Measurements from ENCODE around the gene EPS8L3.
"Not testable (repeated sequence)": the region's sequence is repeated elsewhere in the genome, so short reads cannot be mapped to it uniquely, and the experiment has no call there.

The EPS8L3 gene

GRCh38 chr1:109732390-109732881 lies 31.3 kb downstream of the EPS8L3 start:
- DNase-seq: no peak

DNA sequence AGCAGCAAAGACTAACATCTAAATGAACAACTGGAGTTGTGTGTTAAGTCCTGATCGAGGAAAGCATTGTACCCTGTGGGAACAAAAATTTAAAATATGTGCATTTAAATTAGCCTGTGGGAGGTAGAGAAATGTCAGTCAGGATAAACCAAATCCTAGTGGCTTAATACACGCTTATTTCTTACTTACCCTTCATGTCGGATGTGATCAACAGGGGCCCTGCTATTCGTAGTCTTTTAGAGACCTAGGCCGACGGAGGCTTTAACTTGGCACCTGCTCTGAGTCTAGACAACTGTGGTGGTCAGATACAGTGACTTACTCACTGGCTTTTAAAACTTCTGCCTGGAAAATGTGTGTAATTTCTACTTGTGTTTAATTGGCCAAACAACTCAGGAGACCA lies 33.1 kb downstream of the EPS8L3 start:
- DNase-seq: no peak

DNA sequence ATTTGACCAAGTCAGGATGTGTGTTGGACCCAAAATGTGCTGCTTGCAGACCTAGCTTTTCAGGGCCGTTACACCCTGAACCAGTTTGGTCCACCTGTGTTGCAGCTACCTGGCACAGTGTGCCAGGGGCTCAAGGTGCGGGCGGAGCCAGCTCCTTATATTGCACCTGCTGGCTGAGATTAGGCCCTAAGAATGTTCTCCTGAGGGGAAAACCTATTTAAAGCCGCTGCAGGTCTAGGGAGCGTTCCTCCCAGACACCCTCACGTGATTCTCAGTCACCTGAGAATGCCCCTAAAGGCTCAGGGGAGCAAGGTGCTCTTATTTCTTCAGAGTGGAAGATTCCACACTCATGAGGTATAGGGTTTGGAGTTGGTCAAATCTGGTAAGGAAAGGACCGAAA lies 34.9 kb downstream of the EPS8L3 start:
- no peak for DNase-seq

DNA sequence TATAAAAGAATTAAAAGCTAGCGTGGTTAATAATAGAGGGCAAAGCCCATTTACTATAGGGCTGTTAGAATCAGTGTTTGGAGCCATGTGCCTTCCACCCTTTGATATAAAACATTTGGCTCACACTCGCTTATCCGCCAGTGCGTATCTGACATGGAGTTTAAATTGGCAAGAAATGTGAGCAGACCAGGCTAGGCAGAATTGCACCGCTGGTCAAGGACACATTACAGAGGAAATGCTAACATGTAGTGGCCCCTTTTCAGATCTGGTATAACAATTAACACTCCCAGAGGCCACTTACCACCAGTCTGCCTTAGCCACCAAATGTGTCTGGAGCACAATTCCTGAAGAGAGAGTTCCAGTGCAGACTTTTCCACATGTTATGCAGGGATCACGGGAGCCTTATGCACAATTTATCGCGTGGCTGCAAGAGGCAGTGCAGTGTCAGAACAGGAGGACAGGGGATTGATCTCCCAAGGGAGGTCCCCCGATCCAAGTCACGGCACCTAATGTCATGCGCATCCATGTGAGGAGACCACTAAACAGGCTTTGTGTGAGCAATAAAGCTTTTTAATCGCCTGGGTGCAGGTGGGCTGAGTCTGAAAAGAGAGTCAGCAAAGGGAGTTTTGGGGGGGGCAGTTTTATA lies 36.9 kb downstream of the EPS8L3 start:
- no peak for DNase-seq

DNA sequence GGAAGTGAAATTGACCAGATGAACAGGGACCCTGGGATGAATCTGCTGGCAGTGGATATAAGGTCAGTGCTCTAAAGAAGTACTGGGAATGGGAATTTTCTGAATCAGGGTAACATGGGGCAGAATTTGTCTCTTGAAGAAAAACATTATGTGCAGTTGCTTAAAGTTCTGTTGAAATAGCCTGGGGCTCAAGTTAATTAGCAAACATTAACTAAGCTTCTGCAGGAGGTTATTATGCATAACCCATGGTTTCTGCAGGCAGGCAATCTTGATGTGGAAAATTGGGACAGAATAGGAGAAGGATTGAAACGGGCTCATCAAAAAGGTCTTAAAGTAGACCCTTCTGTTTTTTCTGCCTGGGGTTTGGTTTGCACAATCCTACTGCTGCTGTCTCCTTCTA lies 37.7 kb downstream of the EPS8L3 start:
- DNase-seq: no peak

GRCh38 chr1:109725510-109725909 lies 38.2 kb downstream of the EPS8L3 start:
- DNase-seq: no peak

- no peak for DNase-seq
These were observed 38.8 kb downstream of the EPS8L3 start for GRCh38 chr1:109724933-109725332.

GRCh38 chr1:109722908-109723691 lies 40.6 kb downstream of the EPS8L3 start:
- DNase-seq: peak; percentile 39

GRCh38 chr1:109721971-109722370 lies 41.8 kb downstream of the EPS8L3 start:
- DNase-seq: no peak

- no peak for DNase-seq
These were observed 42.7 kb downstream of the EPS8L3 start for GRCh38 chr1:109721042-109721441.

- no peak for DNase-seq
These were observed 44.3 kb downstream of the EPS8L3 start for GRCh38 chr1:109719337-109719837.

DNA sequence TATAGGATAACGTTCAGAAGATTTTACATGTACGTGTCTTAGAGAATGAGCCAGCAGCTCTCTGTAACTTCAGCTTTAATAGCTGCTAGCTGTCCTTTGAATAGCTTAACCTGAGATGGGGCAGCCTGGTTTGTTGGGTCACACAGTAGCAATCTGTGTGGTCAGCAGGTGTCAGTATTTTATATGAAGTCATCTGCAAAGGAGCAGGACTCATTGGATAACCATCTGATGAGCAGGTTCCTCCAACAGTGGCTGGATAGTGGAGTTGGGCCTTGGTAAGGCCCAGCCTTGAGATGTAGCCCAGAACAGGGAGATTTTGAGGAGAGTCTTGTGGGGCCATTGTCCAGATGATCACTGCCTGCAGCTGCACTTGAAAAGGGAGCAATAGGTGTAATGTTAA lies 45.2 kb downstream of the EPS8L3 start:
- DNase-seq: peak; percentile 20

DNA sequence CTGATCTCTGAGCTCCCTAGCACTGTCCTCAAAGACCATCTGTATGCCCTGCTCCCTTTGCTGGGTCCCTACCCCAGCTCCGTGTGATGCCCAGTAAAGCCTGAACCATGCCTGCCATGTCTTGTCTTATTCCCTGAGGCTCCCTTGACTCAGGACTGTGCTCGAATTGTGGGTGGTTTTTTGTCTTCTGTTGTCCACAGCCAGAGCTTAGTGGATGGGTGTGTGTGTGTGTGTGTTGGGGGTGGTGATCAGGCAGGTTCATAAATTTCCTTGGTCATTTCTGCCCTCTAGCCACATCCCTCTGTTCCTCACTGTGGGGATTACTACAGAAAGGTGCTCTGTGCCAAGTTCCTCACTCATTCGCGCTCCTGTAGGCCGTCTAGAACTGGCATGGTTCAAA lies 46.0 kb downstream of the EPS8L3 start:
- no peak for DNase-seq

DNA sequence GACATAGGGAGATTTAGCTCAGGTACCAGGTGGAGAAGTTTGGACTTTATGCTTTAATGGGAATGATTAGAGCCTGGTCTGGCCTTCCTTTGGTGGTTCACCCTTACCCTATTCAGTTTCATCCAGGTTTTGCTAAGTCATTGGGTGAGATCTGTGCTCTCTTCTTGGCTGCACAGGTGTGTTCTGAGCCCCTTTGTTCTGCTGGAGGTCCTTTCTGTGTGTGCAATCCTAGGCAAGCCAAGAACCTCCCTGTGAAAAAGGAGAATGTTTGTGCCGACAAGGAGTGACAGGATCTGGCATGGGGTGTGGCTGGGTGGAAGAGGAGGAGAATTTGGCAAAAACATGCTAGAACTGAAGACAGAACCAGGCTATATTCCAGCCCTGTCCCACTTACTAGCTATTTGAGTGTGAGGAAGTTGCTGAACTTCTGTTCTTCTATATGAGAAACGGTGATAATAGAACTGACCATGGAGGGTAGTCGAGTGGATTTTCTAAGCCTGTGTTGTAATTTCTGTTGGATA lies 47.1 kb downstream of the EPS8L3 start:
- no peak for DNase-seq

- no peak for DNase-seq
These were observed 47.6 kb downstream of the EPS8L3 start for GRCh38 chr1:109716121-109716520.

DNA sequence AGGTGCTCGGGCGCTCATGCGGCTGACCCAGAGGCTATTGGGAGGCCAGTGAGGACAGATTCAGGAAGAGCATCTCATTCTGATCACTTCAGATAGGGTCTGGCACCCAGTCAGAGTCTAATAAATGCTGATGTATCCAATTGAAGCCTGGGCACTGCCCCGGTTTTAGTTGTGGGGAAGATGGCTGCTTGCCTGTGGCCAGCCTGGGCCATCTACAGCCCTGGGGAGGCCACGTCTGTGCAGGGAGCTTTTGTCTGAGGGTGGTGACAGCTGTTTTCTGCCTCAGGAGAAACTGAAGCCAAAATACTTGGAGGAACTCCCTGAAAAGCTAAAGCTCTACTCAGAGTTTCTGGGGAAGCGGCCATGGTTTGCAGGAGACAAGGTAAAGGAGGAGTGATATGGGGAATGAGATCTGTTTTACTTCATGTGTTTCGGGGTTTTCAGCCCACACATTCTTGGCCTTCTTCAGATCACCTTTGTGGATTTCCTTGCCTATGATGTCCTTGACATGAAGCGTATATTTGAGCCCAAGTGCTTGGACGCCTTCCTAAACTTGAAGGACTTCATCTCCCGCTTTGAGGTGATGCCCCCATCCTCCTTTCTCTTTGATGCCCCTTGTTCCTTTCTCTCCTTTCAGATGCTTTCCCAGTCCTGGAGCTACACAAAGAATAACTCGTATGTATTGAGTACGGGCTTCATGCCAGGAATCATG lies 48.9 kb downstream of the EPS8L3 start:
- no peak for DNase-seq

- DNase-seq: no peak
These were observed 50.1 kb downstream of the EPS8L3 start for GRCh38 chr1:109713636-109714035.

- DNase-seq: no peak
These were observed 51.3 kb downstream of the EPS8L3 start for GRCh38 chr1:109712321-109712864.

DNA sequence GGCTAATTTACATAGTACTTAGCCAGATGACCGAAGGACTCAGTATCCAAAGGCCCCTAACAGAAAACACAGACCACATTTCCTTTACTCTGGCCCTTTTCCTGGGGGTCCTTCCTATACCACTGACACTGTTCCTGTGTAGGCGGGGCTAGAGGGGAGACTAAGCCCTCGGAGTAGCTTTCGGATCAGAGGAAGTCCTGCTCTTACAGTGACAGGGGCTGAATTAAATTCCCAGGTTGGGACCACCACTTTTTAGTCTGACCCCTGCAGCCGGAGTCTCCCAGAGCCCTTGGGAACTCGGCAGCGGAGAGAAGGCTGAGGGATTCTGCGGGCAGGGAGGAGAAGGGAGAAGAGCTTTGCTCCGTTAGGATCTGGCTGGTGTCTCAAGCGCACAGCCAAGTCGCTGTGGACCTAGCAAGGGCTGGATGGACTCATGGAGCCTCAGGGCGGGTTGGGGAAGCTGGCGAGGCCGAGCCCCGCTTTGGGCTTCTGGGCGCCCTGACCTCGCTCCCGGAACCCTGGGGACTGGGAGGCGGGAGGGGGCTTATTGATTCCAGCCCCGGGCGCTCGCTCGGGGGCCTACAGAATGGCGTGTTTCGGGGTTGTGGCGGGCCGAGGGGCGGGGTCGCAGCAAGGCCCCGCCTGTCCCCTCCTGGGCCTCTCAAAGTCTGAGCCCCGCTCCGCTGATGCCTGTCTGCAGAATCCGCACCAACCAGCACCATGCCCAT lies 52.0 kb downstream of the EPS8L3 start, which contains the start of gene GSTM5:
GSTM5 (plus strand) TSS at position 659 of the 728 bp plus-strand sequence; CDS start at position 721, 62 bp downstream.
- DNase-seq: not testable (repeated sequence)

DNA sequence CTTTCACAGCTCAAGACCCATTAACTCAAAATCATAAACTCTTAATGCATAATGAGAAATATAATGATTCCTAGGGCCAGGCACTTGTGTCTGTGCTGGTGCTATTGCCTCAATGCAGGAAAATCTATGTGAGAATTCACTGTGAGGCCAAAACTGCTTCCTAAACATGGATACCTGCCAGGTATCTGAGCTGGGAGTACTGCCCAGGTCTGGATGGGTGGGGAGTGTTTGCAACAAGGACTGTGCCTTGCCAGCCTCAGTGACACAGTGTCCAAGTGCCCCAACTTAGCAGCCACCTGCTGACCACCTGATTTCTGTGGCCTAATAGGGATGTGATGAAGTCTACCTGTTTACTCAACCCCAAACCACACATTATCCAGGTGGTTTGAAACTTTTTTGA lies 53.9 kb downstream of the EPS8L3 start:
- not testable (repeated sequence) for DNase-seq

DNA sequence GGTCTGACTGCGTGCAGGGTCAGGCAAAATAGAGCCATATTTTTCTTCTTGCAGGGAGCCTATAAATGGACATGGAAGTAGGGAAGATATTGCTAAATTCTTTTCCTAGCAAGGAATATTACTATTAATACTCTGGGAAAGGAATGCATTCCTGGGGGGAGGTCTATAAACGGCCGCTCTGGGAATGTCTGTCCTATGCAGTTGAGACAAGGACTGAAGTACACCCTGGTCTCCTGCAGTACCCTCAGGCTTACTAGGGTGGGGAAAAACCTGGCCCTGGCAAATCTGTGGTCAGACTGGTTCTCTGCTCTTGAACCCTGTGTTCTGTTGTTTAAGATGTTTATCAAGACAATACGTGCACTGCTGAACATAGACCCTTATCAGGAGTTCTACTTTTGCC lies 54.8 kb downstream of the EPS8L3 start:
- not testable (repeated sequence) for DNase-seq

- DNase-seq: no peak
These were observed 58.3 kb downstream of the EPS8L3 start for GRCh38 chr1:109705411-109705810.
